Chondrocyte (in vitro differentiated cells): ENCODE results near the gene SPIB. TPM values are rescaled to one million over a fixed set of nuclear protein-coding genes. Genes with fewer than 3 reads are reported as not detected.

Experiments used
- DNase-seq: peaks from one replicate; pipeline ENCODE4 v3.0.0; 2021; ENCODE audit warnings: mixed read lengths, low spot score
- H3K27ac Mint-ChIP-seq: one replicate; pipeline ENCODE4 v1.8.0; 2021; ENCODE audit warnings: mild to moderate bottlenecking, moderate library complexity, mixed read lengths; ENCODE audit not compliant: unreplicated experiment
- H3K27me3 Mint-ChIP-seq: 2 replicates; pipeline ENCODE4 v1.8.0; 2021; ENCODE audit warnings: low read depth, mixed read lengths
- H3K36me3 Mint-ChIP-seq: 2 replicates; pipeline ENCODE4 v1.8.0; 2021; ENCODE audit warnings: low read depth, mixed read lengths
- H3K4me1 Mint-ChIP-seq: 2 replicates; pipeline ENCODE4 v1.8.0; 2021; ENCODE audit warnings: low read depth, mild to moderate bottlenecking, mixed read lengths
- H3K4me3 Mint-ChIP-seq: one replicate; pipeline ENCODE4 v1.8.0; 2021; ENCODE audit warnings: mild to moderate bottlenecking, moderate library complexity, mixed read lengths; ENCODE audit not compliant: unreplicated experiment
- H3K9me3 Mint-ChIP-seq: 2 replicates; pipeline ENCODE4 v1.8.0; 2021; ENCODE audit warnings: low read depth, mixed read lengths
- CTCF ChIP-seq: fragments of 200-600 bp; sonication (generic); IDR thresholded peaks from 2 replicates; pipeline ENCODE4 v1.5.0; 2021; ENCODE audit warnings: antibody characterized with exemption, mild to moderate bottlenecking, moderate library complexity
- total RNA-seq: library from RNA; stranded (reverse); gene quantifications from 3 replicates; pipeline ENCODE4 v1.2.1, GENCODE V29; 2021

The SPIB gene
- total RNA-seq, 1 donor from 2014 or later, result not detected

- peaks cover 10% of the 10 kb centered on the region for H3K36me3 Mint-ChIP-seq
- H3K9me3 Mint-ChIP-seq, result no peaks in the 10 kb centered on the region
- DNase-seq, result no peak
- H3K4me3 Mint-ChIP-seq, result peak overlapping the region; percentile 26
- H3K27ac Mint-ChIP-seq, result no peak overlapping the region
- peaks cover 9% of the 10 kb centered on the region for H3K4me1 Mint-ChIP-seq
- H3K27me3 Mint-ChIP-seq, result no peaks in the 10 kb centered on the region
- no peak for TF ChIP-seq CTCF
Measured at GRCh38 chr19:50378169-50378862, 40.4 kb upstream of the SPIB start.

- no peak for TF ChIP-seq CTCF
- Mint-ChIP-seq H3K4me3 (no peak overlapping the region), H3K27me3 (no peaks in the 10 kb centered on the region), H3K4me1 (peaks cover 14% of the 10 kb centered on the region), H3K36me3 (peaks cover 10% of the 10 kb centered on the region), H3K9me3 (no peaks in the 10 kb centered on the region), H3K27ac (no peak overlapping the region)
- no peak for DNase-seq
Measured at GRCh38 chr19:50378863-50379236, 39.9 kb upstream of the SPIB start.

GRCh38 chr19:50379602-50380001 is 39.1 kb upstream of the SPIB start:
- Mint-ChIP-seq H3K27ac (peak overlapping the region; percentile 9), H3K9me3 (no peaks in the 10 kb centered on the region), H3K4me1 (peaks cover 20% of the 10 kb centered on the region), H3K27me3 (no peaks in the 10 kb centered on the region), H3K36me3 (peaks cover 10% of the 10 kb centered on the region), H3K4me3 (no peak overlapping the region)
- no peak for TF ChIP-seq CTCF
- no peak for DNase-seq

DNA sequence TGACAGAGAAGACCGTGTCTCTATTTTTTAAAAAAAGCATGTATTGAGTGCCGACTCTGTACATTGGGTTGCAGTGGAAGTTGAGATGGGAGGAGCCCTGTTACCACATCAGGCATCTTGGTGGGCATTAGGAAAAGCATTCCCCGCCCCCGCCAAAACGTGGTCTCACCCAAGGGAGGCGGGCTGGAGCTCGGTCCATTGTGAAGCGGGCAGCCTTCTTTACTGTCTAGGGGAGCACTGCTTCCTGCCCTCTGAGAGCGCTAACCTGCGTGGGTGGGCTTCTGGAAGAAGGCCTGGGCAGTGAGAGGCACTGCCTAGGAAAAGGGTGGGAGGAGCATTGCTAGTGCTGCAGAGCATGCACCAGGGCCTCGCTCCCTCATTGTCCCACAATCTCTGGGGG is 38.6 kb upstream of the SPIB start:
- peaks cover 10% of the 10 kb centered on the region for H3K36me3 Mint-ChIP-seq
- H3K4me3 Mint-ChIP-seq, result no peak overlapping the region
- H3K9me3 Mint-ChIP-seq, result no peaks in the 10 kb centered on the region
- H3K27me3 Mint-ChIP-seq, result no peaks in the 10 kb centered on the region
- peaks cover 25% of the 10 kb centered on the region for H3K4me1 Mint-ChIP-seq
- TF ChIP-seq CTCF, result no peak
- no peak for DNase-seq
- no peak overlapping the region for H3K27ac Mint-ChIP-seq

GRCh38 chr19:50380751-50381151 is 38.0 kb upstream of the SPIB start:
- H3K4me3 Mint-ChIP-seq, result no peak overlapping the region
- no peaks in the 10 kb centered on the region for H3K9me3 Mint-ChIP-seq
- no peaks in the 10 kb centered on the region for H3K27me3 Mint-ChIP-seq
- TF ChIP-seq CTCF, result no peak
- H3K27ac Mint-ChIP-seq, result peak overlapping the region; percentile 42
- H3K4me1 Mint-ChIP-seq, result peaks cover 28% of the 10 kb centered on the region
- H3K36me3 Mint-ChIP-seq, result peaks cover 10% of the 10 kb centered on the region
- DNase-seq, result no peak
